Stimulated activated CD8-positive, alpha-beta memory T cell treated with anti-CD3 and anti-CD28 coated beads, Interleukin-12 subunit alpha, Interleukin-12 subunit beta, amount 100 ng/mL, for 4 hours (primary cell): ENCODE measurements around the gene B3GAT2.
"Not testable (repeated sequence)": the region's sequence is repeated elsewhere in the genome, so short reads cannot be mapped to it uniquely, and the experiment has no call there.

Experiments
- DNase-seq: peaks from one replicate; pipeline ENCODE4 v3.0.0-alpha.2; 2020; ENCODE audit warnings: low read depth

Gene B3GAT2

GRCh38 chr6:70956451-70957283 is at the start of gene B3GAT2:
B3GAT2 (minus strand) TSS chr6:70957060; CDS start chr6:70956429, 631 bp downstream.
- DNase-seq = no peak

GRCh38 chr6:70998148-70998547 is 41.3 kb upstream of the B3GAT2 start:
- DNase-seq = no peak

GRCh38 chr6:70997379-70997778 is 40.5 kb upstream of the B3GAT2 start:
- no peak for DNase-seq

- no peak for DNase-seq
These were observed 39.2 kb upstream of the B3GAT2 start for GRCh38 chr6:70996106-70996505.

- DNase-seq = no peak
These were observed 38.6 kb upstream of the B3GAT2 start for GRCh38 chr6:70995411-70995810.

GRCh38 chr6:70991253-70991652 is 34.4 kb upstream of the B3GAT2 start:
- no peak for DNase-seq

GRCh38 chr6:70985156-70985555 is 28.3 kb upstream of the B3GAT2 start:
- DNase-seq = no peak

GRCh38 chr6:70982747-70983146 is 25.9 kb upstream of the B3GAT2 start:
- no peak for DNase-seq

GRCh38 chr6:70980727-70981126 is 23.9 kb upstream of the B3GAT2 start:
- no peak for DNase-seq

- DNase-seq = no peak
These were observed 16.7 kb upstream of the B3GAT2 start for GRCh38 chr6:70973604-70974003.

GRCh38 chr6:70967049-70967448 is 10.2 kb upstream of the B3GAT2 start:
- DNase-seq = no peak

GRCh38 chr6:70957284-70957617 is 391 bp upstream of the B3GAT2 start:
- DNase-seq = no peak

GRCh38 chr6:70956191-70956450 is 739 bp downstream of the B3GAT2 start:
- no peak for DNase-seq

GRCh38 chr6:70955441-70956190 is 1.2 kb downstream of the B3GAT2 start:
- DNase-seq = peak; percentile 65

- DNase-seq = no peak
These were observed 2.1 kb downstream of the B3GAT2 start for GRCh38 chr6:70954750-70955149.

GRCh38 chr6:70954176-70954575 is 2.7 kb downstream of the B3GAT2 start:
- DNase-seq = no peak

- no peak for DNase-seq
These were observed 4.2 kb downstream of the B3GAT2 start for GRCh38 chr6:70952608-70953165.

GRCh38 chr6:70944321-70944720 is 12.5 kb downstream of the B3GAT2 start:
- not testable (repeated sequence) for DNase-seq

- DNase-seq = no peak
These were observed 23.0 kb downstream of the B3GAT2 start for GRCh38 chr6:70933853-70934252.

- no peak for DNase-seq
These were observed 51.1 kb downstream of the B3GAT2 start for GRCh38 chr6:70905742-70906141.

GRCh38 chr6:70903665-70904452 is 53.0 kb downstream of the B3GAT2 start:
- DNase-seq = no peak

- no peak for DNase-seq
These were observed 55.5 kb downstream of the B3GAT2 start for GRCh38 chr6:70901324-70901723.

GRCh38 chr6:70900047-70900446 is 56.8 kb downstream of the B3GAT2 start:
- no peak for DNase-seq
